Measurements from ENCODE around the gene FBXO47.
"Not testable (repeated sequence)": the region's sequence is repeated elsewhere in the genome, so short reads cannot be mapped to it uniquely, and the experiment has no call there.

The FBXO47 gene

DNA sequence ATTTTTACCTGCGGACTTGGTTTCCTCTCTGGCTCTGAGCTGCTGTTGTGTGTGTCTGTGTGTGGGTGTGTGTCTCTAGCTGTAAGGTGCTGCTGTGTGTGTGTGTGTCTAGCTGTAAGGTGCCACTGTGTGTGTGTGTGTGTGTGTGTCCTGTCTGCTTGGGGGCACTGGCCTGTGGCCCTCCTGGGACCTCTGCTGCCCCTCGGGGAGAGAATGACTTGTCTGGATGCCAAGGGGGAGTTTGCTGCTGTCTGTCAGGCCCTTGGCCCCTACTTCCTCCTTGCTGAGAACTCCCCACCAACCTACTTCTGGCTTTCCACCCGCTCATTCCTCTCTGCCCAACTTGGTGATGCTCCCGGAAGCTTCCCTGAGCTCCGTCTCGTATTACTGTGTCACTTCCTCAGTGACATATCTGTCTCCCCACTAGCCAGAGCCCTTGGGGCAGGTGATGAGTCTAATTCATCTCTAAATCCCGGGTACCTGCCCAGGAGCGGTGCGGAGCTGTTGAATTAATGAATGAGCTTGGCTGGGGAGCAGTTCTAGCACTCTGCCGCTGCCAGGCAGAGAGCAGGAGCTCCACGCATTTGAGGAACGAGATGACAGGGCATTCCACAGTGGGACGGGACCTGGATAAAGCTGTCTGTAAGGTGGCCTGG lies 45.3 kb downstream of the FBXO47 start:
- no peak for DNase-seq

- DNase-seq: no peak
Measured at GRCh38 chr17:38920374-38921291, 46.6 kb downstream of the FBXO47 start.

- no peak for DNase-seq
Measured at GRCh38 chr17:38919316-38920078, 47.7 kb downstream of the FBXO47 start.

DNA sequence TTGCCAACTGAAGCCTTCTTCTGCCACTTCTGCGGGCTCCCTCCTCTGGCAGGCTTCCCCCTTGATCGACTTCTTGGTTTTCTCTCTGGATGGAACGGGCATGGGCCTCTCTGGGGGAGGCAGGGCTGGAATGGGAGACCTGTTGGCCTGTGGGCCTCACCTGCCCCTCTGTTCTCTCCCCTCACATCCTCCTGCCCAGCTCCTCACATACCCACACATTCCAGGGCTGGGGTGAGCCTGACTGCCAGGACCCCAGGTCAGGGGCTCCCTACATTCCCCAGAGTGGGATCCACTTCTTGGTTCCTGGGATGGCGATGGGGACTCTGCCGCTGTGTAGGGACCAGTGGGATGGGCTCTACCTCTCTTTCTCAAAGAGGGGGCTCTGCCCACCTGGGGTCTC lies 48.3 kb downstream of the FBXO47 start:
- no peak for DNase-seq

GRCh38 chr17:38918129-38918913 lies 48.9 kb downstream of the FBXO47 start:
- DNase-seq: no peak

- no peak for DNase-seq
Measured at GRCh38 chr17:38917259-38917658, 49.9 kb downstream of the FBXO47 start.

DNA sequence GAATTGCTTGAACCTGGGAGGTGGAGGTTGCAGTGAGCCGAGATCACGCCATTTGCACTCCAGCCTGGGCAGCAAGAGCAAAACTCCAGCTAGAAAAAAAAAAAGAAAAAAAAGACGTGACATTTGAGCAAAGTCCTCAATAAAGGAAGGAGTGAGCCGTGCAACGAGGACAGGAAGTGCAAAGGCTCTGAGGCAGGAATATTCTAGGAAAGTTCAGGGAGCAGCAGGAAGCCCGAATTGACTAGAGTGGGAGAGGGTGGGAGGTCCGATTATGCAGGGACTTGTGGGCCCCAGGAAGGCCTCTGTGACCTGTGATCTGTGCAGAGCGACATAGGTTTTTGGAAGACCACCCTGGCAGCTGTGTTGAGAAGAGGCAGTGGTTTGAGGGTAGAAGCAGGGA lies 50.4 kb downstream of the FBXO47 start:
- no peak for DNase-seq

- DNase-seq: no peak
Measured at GRCh38 chr17:38915639-38915995, 51.6 kb downstream of the FBXO47 start.

GRCh38 chr17:38914741-38915638 lies 52.2 kb downstream of the FBXO47 start:
- no peak for DNase-seq

GRCh38 chr17:38912221-38912813 lies 54.9 kb downstream of the FBXO47 start:
- no peak for DNase-seq

- DNase-seq: not testable (repeated sequence)
Measured at GRCh38 chr17:38911731-38912081, 55.5 kb downstream of the FBXO47 start.

- DNase-seq: no peak
Measured at GRCh38 chr17:38911081-38911730, 56.0 kb downstream of the FBXO47 start.

GRCh38 chr17:38910325-38910724 lies 56.9 kb downstream of the FBXO47 start:
- DNase-seq: no peak

GRCh38 chr17:38908676-38909181 lies 58.5 kb downstream of the FBXO47 start:
- no peak for DNase-seq

GRCh38 chr17:38907930-38908675 lies 59.1 kb downstream of the FBXO47 start:
- no peak for DNase-seq

DNA sequence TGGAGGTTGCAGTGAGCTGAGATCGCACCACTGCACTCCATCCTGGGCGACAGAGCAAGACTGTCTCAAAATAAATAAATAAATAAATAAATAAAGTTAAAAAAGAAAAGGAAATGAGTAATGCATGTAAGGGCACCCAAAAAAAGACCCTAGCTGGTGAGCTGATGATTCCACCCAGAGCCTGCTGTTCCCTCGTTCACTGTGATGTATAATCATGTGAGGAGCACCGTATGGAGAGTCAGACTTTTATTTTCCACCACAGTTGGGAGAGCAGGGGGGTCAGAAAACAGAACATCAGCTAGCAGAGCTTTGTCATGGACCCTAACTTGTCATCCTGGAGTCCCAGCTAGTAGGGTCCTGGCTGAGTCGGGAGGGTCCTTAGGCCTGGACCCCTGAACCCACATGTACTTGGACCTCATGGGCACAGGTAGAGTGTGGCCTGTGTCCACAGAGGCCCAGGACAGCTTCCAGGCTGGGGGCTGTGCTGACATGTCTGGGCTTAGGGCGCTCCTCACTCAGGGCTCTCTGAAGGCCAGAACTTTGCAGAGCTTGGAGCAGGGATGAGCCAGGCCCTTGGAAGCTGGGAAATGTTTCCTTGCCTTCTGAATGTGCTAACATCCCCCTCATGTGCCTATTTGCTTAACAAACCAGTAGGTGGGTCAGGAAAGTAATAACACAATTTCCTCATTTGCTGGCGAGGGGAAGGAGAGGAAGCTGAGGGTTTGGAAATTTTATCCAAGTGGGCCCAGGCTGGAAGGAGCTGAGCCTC lies 60.6 kb downstream of the FBXO47 start:
- DNase-seq: no peak

GRCh38 chr17:38905375-38905774 lies 61.8 kb downstream of the FBXO47 start:
- no peak for DNase-seq

DNA sequence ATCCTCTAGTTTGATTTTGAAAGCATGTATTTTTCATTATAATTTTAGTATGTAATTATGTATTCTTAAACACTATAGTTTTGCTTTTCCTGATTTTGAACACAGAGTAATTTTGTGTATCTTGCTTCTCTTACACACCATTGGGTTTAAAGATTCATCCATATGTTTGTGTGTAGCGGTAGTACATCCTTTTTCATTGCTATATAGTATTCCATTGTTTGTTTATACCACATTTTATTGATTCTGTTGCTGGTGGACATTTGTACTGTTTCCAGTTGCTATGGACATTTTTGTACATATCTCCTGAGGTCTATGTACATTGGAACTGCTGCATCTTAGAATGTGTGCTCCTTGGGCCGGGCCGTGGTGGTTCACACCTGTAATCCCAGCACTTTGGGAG lies 62.3 kb downstream of the FBXO47 start:
- DNase-seq: no peak

- DNase-seq: no peak
Measured at GRCh38 chr17:38903404-38903803, 63.8 kb downstream of the FBXO47 start.

Data from NCI-H1436 treated with DMSO at 0.1 percent for 48 hours (cell line).